ENCODE data around the gene JSRP1. TPM values are rescaled to one million over a fixed set of nuclear protein-coding genes. Genes with fewer than 3 reads are reported as not detected.

JSRP1 gene
- total and polyA plus RNA-seq, 2 of the 8 experiments (the other 6 are each of a cell fraction or from before 2014, with no cell fraction given) = 0.24 to 0.56 TPM

GRCh38 chr19:2215281-2215751, 40.9 kb downstream of the JSRP1 start (continued):
- TF ChIP-seq CHD7 (IDR thresholded peaks at IDR 0.05; ENCODE audit: insufficient replicate concordance, low read length) = no peak
- TF ChIP-seq CBX5 (IDR thresholded peaks at IDR 0.05; ENCODE audit: low read depth, low read length) = no peak
- no peak for TF ChIP-seq RAD21 (IDR thresholded peaks at IDR 0.05 in 1 of 2, conservative IDR thresholded peaks at IDR 0.05 in 1 of 2; ENCODE audit: low read depth in 2 of 2, low read length in 2 of 2)
- TF ChIP-seq, protein P1, sequence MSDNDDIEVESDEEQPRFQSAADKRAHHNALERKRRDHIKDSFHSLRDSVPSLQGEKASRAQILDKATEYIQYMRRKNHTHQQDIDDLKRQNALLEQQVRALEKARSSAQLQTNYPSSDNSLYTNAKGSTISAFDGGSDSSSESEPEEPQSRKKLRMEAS (IDR thresholded peaks at IDR 0.05) = no peak
- no peak for TF ChIP-seq BRCA1 (IDR thresholded peaks at IDR 0.05; ENCODE audit: low read depth, low read length)
- TF ChIP-seq, protein P2, sequence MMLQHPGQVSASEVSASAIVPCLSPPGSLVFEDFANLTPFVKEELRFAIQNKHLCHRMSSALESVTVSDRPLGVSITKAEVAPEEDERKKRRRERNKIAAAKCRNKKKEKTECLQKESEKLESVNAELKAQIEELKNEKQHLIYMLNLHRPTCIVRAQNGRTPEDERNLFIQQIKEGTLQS (IDR thresholded peaks at IDR 0.05; ENCODE audit: insufficient read depth, low read depth, low read length) = no peak
- no peak for TF ChIP-seq EP300 (IDR thresholded peaks at IDR 0.05; ENCODE audit: borderline replicate concordance in 1 of 2, low read depth in 2 of 2, low read length in 2 of 2)
- TF ChIP-seq, protein P3, sequence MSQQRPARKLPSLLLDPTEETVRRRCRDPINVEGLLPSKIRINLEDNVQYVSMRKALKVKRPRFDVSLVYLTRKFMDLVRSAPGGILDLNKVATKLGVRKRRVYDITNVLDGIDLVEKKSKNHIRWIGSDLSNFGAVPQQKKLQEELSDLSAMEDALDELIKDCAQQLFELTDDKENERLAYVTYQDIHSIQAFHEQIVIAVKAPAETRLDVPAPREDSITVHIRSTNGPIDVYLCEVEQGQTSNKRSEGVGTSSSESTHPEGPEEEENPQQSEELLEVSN (IDR thresholded peaks at IDR 0.05) = no peak
- no peak for TF ChIP-seq JUND (IDR thresholded peaks at IDR 0.05; ENCODE audit: low read length)
